Measurements from ENCODE around the gene SLC27A5.
"Not testable (repeated sequence)": the region's sequence is repeated elsewhere in the genome, so short reads cannot be mapped to it uniquely, and the experiment has no call there.

SLC27A5 gene

DNA sequence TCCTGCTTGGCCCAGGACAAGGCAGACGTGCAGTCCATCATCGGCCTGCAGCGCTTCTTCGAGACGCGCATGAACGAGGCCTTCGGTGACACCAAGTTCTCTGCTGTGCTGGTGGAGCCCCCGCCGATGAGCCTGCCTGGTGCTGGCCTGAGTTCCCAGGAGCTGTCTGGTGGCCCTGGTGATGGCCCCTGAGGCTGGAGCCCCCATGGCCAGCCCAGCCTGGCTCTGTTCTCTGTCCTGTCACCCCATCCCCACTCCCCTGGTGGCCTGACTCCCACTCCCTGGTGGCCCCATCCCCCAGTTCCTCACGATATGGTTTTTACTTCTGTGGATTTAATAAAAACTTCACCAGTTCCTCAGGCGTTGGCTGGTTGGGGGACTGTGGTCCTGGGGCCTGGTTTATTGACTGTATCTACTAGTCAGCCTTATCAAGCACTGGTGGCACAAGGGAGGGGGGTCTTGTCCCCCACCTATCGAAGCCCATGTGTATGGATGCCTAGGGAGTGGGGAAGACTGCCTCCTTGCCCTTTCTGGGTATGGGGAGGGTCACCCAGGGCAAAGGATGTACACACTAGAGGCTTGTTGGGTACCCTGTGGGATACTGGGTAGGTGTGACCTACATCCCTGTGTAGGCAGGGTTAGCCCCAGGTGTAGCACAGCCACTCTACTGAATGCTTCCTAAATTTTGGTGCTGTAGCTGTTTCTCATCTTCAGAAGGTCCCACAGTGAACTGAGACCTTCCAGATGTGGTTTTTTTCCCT lies 38.8 kb upstream of the SLC27A5 start:
- DNase-seq (ENCODE audit: low spot score) = no peak

DNA sequence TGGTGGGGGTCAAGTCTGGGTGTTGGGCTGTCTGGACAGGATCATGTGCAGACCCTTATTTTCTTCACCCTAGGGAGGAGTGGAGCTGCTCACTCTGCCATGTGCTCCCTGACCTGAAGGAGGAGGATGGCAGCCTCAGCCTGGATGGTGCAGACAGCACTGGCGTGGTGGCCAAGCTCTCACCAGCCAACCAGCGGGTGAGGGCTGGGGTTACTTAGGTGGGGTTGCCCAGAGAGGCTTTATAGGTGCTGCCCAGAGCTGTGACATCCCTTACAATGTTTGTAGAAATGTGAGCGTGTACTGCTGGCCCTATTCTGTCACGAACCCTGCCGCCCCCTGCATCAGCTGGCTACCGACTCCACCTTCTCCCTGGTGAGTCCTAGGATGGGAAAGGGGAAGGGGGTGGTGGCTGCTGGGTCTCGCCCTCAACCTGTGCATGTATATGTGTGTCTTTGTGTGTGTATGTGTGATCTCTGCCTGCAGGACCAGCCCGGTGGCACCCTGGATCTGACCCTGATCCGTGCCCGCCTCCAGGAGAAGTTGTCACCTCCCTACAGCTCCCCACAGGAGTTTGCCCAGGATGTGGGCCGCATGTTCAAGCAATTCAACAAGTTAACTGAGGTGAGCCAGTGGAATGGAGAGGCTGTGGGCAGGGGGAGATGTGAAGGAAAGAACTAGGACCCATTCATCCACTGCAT lies 38.0 kb upstream of the SLC27A5 start:
- DNase-seq (ENCODE audit: low spot score) = no peak

DNA sequence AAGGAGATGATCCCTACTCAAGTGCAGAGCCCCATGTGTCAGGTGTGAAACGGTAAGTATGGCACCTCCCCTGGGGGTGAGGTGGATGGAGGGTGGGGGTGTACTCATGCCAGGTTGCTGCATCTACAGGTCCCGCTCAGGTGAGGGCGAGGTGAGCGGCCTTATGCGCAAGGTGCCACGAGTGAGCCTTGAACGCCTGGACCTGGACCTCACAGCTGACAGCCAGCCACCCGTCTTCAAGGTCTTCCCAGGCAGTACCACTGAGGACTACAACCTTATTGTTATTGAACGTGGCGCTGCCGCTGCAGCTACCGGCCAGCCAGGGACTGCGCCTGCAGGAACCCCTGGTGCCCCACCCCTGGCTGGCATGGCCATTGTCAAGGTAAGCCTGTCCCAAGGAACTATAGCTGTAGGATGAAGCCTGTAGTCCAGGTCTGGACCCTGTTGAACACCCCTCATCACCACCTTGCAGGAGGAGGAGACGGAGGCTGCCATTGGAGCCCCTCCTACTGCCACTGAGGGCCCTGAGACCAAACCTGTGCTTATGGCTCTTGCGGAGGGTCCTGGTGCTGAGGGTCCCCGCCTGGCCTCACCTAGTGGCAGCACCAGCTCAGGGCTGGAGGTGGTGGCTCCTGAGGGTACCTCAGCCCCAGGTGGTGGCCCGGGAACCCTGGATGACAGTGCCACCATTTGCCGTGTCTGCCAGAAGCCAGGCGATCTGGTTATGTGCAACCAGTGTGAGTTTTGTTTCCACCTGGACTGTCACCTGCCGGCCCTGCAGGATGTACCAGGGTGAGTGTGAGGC lies 37.3 kb upstream of the SLC27A5 start:
- no peak for DNase-seq (ENCODE audit: low spot score)

DNA sequence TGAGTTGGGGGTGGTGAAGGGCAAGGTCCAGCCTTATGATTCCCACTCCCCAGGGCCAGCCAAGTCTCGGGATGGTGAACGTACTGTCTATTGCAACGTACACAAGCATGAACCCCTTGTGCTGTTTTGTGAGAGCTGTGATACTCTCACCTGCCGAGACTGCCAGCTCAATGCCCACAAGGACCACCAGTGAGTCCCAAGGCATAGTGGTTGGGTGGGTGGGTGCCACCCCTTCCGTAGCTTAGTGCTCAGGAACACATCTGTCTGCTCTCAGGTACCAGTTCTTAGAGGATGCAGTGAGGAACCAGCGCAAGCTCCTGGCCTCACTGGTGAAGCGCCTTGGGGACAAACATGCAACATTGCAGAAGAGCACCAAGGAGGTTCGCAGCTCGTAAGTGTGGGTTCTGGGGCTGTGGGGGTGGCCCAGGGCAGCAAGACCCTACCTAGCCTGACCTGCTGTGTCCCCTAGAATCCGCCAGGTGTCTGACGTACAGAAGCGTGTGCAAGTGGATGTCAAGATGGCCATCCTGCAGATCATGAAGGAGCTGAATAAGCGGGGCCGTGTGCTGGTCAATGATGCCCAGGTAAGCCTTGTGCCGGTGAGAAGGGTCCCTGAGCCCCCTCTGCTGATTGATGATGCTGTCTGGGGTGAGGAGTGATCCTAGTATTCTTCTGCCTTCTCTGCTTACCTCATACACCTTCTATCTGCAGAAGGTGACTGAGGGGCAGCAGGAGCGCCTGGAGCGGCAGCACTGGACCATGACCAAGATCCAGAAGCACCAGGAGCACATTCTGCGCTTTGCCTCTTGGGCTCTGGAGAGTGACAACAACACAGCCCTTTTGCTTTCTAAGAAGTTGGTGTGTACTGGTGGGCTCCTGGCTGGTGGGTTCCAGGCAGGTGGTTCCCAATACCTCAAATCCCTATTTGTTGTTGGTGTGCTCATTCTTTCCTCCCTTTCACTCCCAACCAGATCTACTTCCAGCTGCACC lies 35.8 kb upstream of the SLC27A5 start:
- no peak for DNase-seq (ENCODE audit: low spot score)

DNA sequence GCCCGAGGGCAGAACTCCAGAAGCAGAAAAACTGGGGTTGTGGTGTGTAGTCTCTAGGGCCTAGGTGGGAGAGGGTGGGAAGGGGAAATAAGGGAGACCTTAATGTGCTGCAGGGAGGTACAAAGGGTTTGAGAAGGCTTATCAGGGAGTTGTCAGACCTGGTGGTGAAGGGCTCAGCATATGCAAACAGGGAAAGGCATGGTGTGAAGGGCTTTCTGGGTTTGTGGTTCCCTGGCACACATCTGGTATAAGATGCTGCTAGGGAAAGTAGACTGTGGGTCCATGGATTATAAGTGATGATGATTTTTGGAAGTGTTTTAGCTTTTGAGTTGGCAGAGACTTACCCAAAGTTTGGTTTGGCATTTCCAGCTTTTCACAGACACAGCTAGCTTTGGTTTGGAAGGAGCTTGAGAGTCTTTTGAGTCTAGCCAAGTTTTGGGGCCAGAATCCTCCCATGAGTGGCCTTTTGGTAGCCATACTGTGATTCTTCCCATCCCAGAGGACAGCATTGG lies 34.3 kb upstream of the SLC27A5 start:
- no peak for DNase-seq (ENCODE audit: low spot score)

DNA sequence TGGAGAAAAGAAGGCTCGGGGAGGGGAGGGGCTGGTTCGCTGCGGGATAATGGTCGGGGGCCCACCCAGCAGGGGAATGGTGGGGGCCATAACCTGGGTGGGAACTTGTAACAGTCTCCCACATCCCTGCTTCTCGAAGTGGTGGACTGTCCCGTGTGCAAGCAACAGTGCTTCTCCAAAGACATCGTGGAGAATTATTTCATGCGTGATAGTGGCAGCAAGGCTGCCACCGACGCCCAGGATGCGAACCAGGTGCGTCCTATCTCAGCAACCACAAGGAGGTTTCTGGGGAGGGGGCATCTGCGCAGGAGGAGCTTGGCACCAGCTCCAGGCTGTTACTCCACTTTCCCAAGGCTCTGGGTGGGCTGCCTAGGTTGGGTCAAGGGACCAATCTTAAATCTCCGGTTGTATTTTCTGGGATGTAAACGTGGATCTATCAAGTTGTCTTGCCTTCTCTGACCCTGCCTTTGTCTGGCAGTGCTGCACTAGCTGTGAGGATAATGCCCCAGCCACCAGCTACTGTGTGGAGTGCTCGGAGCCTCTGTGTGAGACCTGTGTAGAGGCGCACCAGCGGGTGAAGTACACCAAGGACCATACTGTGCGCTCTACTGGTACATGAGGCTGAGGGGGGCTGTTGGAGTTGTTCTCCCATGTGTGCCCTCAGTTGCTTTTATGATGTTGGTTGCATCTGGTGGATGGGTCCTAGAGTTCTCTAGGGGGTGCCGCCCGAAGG lies 33.7 kb upstream of the SLC27A5 start:
- DNase-seq (ENCODE audit: low spot score) = no peak

DNA sequence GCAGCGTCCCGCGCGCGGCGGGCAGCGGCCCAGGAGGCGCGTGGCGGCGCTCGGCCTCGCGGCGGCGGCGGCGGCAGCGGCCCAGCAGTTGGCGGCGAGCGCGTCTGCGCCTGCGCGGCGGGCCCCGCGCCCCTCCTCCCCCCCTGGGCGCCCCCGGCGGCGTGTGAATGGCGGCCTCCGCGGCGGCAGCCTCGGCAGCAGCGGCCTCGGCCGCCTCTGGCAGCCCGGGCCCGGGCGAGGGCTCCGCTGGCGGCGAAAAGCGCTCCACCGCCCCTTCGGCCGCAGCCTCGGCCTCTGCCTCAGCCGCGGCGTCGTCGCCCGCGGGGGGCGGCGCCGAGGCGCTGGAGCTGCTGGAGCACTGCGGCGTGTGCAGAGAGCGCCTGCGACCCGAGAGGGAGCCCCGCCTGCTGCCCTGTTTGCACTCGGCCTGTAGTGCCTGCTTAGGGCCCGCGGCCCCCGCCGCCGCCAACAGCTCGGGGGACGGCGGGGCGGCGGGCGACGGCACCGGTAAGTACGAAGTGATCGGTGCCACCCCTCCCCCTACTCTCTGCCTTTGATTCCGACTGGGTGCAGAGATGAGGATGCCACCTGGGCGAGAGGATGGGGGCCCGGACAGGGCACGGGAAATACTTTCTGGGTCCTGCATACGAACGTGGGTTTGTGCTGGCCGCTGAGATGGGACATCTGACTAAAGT lies 32.9 kb upstream of the SLC27A5 start:
- no peak for DNase-seq (ENCODE audit: low spot score)

DNA sequence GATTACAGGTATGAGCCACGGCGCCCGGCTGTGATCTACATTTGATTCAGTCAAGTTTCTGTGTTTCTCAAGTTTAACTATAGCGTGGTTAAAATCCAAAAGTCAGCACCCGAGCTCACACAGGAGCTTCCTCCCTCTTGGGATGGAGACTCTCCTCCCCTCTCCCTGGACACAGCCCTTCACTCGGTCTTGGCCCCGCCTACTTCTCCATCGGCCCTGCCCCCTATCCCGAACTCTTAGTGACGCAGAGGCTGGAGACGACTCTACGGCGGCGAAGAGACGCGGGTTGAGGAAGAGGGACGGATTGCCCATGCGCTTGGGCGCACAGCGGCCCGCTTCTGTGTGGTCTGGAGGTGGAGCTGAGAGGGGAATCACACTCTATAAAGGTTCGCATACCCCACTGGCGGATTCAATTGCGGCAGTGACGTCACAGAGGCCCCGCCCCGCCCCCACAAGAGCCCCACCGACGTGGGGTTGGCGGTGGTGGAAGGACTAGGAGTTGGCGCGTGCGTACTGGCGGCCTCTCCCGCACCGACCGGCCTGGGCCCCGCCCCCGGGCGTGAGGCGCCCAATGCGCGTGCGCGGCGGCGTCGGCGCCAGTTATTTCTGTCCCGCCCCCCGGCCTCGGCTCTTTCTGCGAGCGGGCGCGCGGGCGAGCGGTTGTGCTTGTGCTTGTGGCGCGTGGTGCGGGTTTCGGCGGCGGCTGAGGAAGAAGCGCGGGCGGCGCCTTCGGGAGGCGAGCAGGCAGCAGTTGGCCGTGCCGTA lies 32.2 kb upstream of the SLC27A5 start, which contains the start of gene TRIM28:
TRIM28 (plus strand) TSS at position 239 of the 765 bp plus-strand sequence. CDS start 694 bp downstream, outside the sequence.
- peak; percentile 99 for DNase-seq (ENCODE audit: low spot score)

DNA sequence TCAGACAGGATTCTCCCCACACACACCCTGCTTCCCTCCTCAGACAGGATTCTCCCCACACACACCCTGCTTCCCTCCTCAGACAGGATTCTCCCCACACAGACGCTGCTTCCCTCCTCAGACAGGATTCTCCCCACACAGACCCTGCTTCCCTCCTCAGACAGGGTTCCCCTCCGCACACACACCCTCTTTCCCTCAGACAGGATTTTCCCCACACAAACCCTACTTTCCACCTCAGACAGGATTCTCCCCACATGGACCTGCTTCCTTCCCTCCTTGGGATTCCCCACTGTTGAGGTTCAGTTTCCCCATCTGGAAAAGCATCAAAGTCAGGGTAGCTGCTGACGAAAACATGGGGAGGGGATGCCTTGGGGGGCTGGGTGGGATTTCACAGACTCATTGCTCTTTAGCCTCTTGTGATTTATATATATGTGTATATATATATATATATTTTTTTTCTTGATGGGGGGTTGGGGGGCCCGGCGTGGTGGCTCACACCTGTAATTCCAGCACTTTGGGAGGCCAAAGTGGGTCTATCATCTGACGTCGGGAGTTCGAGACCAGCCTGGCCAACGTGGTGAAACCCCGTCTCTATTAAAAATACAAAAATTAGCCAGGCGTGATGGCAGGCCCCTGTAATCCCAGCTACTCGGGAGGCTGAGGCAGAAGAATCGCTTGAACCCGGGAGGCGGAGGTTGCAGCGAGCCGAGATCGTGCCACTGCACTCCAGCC lies 31.0 kb upstream of the SLC27A5 start:
- not testable (repeated sequence) for DNase-seq (ENCODE audit: low spot score)

DNA sequence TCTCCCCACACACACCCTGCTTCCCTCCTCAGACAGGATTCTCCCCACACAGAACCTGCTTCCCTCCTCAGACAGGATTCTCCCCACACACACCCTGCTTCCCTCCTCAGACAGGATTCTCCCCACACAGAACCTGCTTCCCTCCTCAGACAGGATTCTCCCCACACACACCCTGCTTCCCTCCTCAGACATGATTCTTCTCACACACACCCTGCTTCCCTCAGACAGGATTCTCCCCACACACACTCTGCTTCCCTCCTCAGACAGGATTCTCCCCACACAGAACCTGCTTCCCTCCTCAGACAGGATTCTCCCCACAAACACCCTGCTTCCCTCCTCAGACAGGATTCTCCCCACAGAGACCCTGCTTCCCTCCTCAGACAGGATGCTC lies 27.4 kb upstream of the SLC27A5 start:
- DNase-seq (ENCODE audit: low spot score) = not testable (repeated sequence)

DNA sequence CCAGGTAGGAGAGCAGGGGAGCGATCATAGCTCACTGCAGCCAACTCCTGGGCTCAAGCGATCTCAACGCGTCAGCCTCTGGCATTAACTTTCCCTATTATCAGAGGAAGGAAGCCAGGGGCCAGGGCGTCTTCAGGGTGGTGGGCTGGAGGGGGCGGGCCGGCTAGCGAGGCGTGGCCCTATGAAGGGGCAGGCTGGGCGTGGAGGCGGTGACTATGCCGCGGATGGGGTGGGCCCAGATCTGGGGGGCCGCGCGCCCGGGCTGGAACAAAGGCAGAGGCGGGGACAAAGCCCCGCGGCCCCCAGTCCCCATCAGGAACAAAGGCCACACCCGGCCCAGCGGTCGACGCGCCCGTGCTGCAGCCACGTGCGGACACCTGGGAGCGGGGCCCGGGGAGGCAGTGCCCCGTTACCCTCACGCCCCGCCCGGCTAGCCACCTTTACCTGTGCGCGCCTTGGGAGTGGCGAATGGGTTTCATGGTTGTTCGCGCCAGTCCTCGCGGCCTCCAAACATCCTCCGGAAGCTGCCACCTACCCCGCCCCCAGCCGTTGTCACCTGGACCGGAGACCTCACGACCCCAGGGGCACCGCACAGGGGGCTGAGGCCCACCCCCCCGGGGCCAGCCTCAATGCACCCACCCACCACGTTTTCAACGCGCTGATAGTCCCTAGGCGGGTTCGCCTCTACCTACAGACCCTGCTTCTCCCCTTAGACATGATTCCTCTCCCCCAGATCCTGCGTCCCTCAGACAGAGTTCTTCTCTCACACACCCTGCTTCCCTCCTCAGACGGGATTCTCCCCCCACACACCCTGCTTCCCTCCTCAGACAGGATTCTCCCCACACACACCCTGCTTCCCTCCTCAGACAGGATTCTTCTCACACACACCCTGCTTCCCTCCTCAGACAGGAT lies 26.7 kb upstream of the SLC27A5 start:
- no peak for DNase-seq (ENCODE audit: low spot score)

DNA sequence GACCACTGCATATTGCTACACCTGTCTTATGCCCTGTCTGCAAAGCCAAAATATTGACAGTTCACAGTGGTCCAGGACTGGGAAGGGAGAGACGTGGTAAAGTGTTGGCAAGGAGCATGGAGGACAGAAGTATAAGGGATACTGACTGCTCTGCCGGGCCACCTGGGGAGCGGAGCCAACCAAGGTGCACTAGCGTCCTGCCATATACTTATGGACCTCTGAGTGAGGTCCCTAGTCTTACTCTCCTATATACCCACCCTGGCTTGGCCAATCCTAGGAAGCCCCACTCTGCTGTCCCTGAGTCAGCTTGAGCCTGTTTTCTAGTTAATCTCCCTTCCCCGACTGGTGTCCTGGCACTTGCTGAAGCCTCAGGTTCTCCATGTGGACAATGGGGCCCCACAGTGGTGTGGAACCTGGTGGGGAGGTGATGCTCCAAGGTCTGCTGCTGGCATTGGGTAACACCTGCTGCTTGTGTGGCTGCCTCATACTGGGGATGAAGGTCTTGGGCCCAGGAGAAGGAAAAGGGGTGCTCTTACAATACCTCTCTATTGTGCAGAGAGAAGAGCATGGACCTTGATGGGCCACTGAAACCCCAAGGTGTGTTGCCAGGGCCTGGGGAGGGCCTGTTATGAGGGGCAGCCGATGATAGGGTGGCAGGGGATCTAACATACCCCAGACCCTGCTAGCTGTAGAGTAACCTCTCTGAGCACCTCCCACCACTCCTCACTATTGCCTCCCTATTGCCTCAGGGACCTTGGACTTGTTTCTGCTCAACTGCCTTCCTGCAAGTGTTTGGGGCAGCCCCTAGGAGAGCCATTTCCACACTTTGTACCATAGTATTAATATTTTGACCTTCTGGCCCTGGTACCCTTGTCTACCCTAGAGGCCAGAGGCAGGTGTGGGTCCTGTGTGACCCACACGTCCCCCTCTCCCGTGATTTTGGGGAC lies 25.3 kb upstream of the SLC27A5 start:
- no peak for DNase-seq (ENCODE audit: low spot score)

DNA sequence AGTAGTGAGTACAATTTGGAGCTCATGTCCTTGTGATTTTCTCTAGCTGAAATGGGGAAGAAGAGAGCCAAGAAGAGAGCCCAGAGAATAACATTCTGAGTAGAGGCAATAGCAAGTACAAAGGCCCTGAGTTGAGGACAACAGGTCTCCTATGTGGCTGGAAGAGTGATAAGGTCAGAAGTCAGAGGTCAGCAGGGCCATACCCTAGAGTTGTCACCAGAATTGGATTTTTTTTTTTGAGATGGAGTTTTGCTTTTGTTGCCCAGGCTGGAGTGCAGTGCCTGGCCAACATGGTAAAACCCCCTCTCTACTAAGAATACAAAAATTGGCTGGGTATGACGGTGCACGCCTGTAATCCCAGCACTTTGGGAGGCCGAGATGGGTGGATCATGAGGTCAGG lies 24.1 kb upstream of the SLC27A5 start:
- no peak for DNase-seq (ENCODE audit: low spot score)

DNA sequence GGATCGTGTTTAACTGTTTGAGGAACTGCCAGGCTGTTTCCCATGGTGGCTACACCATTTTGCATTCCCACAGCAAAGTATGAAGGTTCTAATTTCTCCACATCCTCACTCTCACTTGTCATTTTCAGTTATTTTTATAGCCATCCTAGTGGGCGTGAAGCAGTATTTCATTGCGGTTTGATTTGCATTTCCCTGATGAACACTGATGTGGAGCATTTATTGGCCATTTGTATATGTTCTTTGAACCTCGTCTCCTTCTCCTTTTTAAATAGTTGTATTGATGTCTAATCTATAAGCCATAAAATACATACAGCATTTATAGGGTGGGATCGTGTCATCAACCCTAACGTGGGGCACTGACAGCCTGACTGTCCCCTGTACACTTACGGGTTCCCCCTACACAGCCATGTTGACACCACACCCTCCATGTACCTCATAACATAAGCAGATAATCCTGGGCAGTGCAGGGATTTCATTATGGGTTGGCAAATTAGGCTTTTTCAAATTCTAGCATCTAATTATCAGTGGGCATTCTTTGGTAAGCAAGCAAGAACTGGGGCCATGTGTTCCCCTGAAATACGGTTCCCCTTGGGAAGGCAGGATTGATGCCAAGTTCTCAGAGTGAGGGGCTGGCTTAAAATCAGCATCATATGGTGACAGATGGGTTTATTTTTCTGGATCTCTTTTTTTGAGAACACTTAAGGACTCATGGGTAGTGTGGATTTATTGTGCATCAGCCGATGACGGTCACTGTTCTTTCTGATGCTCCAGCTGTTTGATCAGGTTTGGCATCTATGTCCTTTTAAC lies 19.4 kb upstream of the SLC27A5 start:
- DNase-seq (ENCODE audit: low spot score) = no peak

DNA sequence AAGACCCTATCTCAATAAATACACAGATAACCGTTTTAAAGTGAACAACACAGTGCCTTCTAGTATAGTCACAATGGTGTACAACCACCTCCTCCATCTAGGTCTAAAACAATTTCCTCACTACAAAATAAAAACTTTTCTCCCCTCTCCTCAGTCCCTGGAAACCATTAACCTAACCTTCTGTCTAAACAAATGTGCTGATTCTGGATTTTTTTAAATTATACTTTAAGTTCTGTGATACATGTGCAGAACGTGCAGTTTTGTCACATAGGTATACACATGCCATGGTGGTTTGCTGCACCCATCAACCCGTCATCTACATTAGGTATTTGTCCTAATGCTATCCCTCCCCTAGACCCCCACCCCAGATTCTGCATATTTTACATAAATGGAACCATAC lies 17.6 kb upstream of the SLC27A5 start:
- no peak for DNase-seq (ENCODE audit: low spot score)
